Lower leg skin (tissue), 4 donors: Measurements from ENCODE around the gene DQX1. TPM values are rescaled to one million over a fixed set of nuclear protein-coding genes. Genes with fewer than 3 reads are reported as not detected.
A peak's percentile ranks its signal among the peaks of the same experiment; 100 is the strongest.
"Not testable (repeated sequence)": the region's sequence is repeated elsewhere in the genome, so short reads cannot be mapped to it uniquely, and the experiment has no call there.

Source experiments
- DNase-seq, 2 donors: peaks; one replicate each; pipeline ENCODE4 v3.0.0-alpha.2; 2019; ENCODE audit warnings: low spot score in 2 of 2
- H3K4me3 ChIP-seq: fragments of 200-600 bp; sonication (generic); 2 replicates; pipeline ENCODE4 v1.5.1; 2017; ENCODE audit warnings: mild to moderate bottlenecking, low read depth; ENCODE audit not compliant: poor library complexity, severe bottlenecking
- CTCF ChIP-seq, 3 donors: fragments of 450-650 bp; IDR thresholded peaks; one replicate each; pipeline ENCODE4 v1.5.1; 2016; ENCODE audit warnings: antibody characterized with exemption in 3 of 3, mild to moderate bottlenecking in 3 of 3, moderate library complexity in 2 of 3
- POLR2A ChIP-seq, 2 donors: fragments of 450-650 bp; IDR thresholded peaks; one replicate each; pipeline ENCODE4 v1.6.1; 2016 to 2017; ENCODE audit warnings: antibody characterized with exemption in 2 of 2, mild to moderate bottlenecking in 1 of 2, moderate library complexity in 1 of 2
- WGBS, 2 donors: methylation state at CpG; one replicate each; pipeline ENCODE4 v1.1.5; 2018; 5-methylcytosine and 5-hydroxymethylcytosine counted together
- intact Hi-C: fragments of 100-400 bp; cut with DNase I; formaldehyde crosslinking; loops from one replicate; pipeline ENCODE4 v1.15.0; 2023; ENCODE audit warnings: low total_unique reads
- total RNA-seq, 4 donors: library from RNA; depleted of rRNA; stranded (reverse); fragments of >200 nt; gene quantifications; one replicate each; pipeline ENCODE4 v1.1.0, GENCODE V29; 2016

Gene DQX1
- total RNA-seq, 4 donors from 2014 or later: 1.9 to 8.0 (median 6.2) TPM

GRCh38 chr2:74472945-74473258 lies 53.1 kb downstream of the DQX1 start:
- TF ChIP-seq CTCF (IDR thresholded peaks at IDR 0.05) (no peak), POLR2A (IDR thresholded peaks at IDR 0.05) (no peak)
- 14 to 16% methylated on average over 7 of the region's 7 CpGs for WGBS, 2 donors
- H3K4me3 ChIP-seq: no peak overlapping the region
- intact Hi-C loops: no loop called here
- no peak for DNase-seq

DNA sequence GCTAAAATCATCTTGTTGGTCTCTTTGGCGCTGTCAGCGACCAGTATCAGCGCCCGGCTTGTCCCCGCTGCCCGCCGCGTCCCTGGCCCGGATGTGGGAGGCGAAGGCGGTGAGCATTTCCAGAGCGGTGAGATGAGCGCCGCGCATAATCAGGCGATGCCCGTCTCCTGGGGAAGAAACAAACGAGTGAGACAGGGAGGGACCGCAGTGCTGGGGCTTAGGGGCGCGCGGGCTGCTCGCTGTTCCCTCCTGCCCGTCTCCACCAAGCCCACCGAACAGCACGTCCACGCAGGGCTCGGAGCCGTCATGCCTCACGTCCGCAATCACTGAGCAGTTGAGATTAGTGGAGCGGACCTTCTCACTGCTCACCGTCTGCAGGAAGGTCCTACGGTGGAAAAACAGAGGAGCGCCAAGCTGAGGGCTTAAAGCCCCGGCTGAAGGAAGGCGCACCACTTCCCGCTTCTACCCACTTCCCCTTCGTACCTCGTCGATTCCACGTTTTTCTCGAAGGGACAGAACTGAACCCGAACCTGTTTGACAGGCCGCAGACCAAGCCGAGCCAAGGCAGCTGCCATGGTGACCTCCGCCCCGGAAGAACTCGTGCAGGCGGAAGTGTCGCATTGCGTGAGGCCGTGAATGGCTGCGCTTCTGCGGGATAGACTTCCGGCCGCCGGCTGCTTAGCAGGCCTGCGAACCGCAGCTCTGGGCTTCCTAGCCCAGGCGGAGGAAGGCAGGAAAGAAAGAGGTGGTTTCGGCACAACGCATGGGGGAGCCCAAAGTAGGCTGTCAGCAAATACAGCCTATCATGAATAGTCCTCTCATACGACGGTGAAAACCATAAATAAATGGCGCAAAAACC lies 53.7 kb downstream of the DQX1 start, which contains the start of gene MRPL53:
Gene MRPL53 (minus strand): TSS at position 595 of the 859 bp plus-strand sequence. CDS start 20 bp downstream, at position 575.
- peak; percentile 91 to 99 for DNase-seq
- TF ChIP-seq CTCF (IDR thresholded peaks at IDR 0.05) (no peak), POLR2A (IDR thresholded peaks at IDR 0.05) (no peak)
- peak within 1 kb of the TSS; percentile 54 for H3K4me3 ChIP-seq
- intact Hi-C loops: no loop called here
- 1% methylated on average over 66 of the region's 66 CpGs for WGBS, 2 donors

DNA sequence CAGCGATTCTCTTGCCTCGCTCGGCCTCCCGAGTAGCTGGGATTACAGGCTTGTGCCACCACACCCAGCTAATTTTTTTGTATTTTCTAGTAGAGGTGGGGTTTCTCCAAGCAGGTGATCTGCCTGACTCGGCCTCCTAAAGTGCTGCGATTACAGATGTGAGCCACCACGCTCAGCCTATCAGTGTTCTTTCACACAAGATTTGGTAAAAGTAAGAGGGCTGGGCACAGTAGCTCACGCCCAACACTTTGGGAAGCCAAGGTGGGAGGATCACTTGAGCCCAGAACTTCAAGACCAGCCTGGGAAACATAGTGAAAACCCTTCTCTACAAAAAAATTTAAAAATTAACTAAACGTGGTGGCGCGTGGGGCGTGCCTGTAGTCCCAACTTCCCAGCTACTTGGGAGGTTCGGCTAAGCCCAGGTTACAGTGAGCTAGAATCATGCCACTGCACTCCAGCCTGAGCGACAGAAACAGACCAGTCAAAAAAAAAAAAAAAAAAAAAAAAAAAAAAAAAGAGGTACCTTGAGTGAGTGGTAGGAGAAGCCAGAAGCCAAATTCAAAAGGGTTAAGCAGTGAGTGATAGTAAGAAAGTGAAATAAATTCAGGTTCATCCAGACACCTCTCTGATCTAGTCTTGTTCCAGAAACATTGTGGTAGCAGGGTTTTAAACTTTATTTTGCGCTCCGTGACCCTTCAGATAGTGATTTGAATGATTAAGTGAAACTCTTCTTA lies 54.5 kb downstream of the DQX1 start:
- H3K4me3 ChIP-seq: peak overlapping the region; percentile 54
- 48 to 51% methylated on average over 16 of the region's 16 CpGs for WGBS, 2 donors
- TF ChIP-seq POLR2A (IDR thresholded peaks at IDR 0.05): no peak
- no peak for TF ChIP-seq CTCF (IDR thresholded peaks at IDR 0.05)
- DNase-seq: no peak
- intact Hi-C loops: no loop called here

GRCh38 chr2:74470742-74471141 lies 55.3 kb downstream of the DQX1 start:
- DNase-seq, H3K4me3 ChIP-seq, intact Hi-C loops: not testable (repeated sequence)
- 95 to 96% methylated on average over 12 of the region's 12 CpGs for WGBS, 2 donors

Other genes starting within 250 kb of the DQX1 start
- 1 to 10 TPM; 3.0 to 5.6 (median 3.7) TPM for gene SLC4A5, start 182.8 kb downstream of the DQX1 start, total RNA-seq
- 100 to 1,000 TPM in 1 of 4 donors, 10 to 100 TPM in 3; 76.5 to 106 (median 95.8) TPM for gene DCTN1, start 145.9 kb downstream of the DQX1 start, total RNA-seq
- 1 to 10 TPM in 3 of 4 donors, under 1 TPM in 1; 0.34 to 2.4 (median 1.2) TPM for gene C2orf81, start 104.6 kb downstream of the DQX1 start, total RNA-seq
- gene WDR54, start 104.5 kb downstream of the DQX1 start, total RNA-seq: 10 to 100 TPM in 1 of 4 donors, 1 to 10 TPM in 3; 5.5 to 13.3 (median 8.0) TPM
- gene RTKN, start 84.3 kb downstream of the DQX1 start, total RNA-seq: 10 to 100 TPM; 44.9 to 71.8 (median 48.3) TPM
- gene INO80B, start 71.1 kb downstream of the DQX1 start, total RNA-seq: 10 to 100 TPM; 19.3 to 39.6 (median 31.8) TPM
- gene WBP1, start 67.8 kb downstream of the DQX1 start, total RNA-seq: 10 to 100 TPM; 35.9 to 44.9 (median 38.1) TPM
- gene MOGS, start 60.8 kb downstream of the DQX1 start, total RNA-seq: 10 to 100 TPM; 49.5 to 57.4 (median 52.5) TPM
- 10 to 100 TPM; 24.9 to 70.0 (median 29.5) TPM for gene MRPL53, start 53.6 kb downstream of the DQX1 start, total RNA-seq
- 10 to 100 TPM; 11.7 to 16.1 (median 13.4) TPM for gene CCDC142, start 43.2 kb downstream of the DQX1 start, total RNA-seq
- gene TTC31, start 43.1 kb downstream of the DQX1 start, total RNA-seq: 10 to 100 TPM; 18.4 to 26.1 (median 21.9) TPM
- gene LBX2, start 26.6 kb downstream of the DQX1 start, total RNA-seq: 1 to 10 TPM in 1 of 4 donors, under 1 TPM in 1, not detected in 2; 0.55 to 1.2 TPM
- 10 to 100 TPM; 13.3 to 38.4 (median 24.1) TPM for gene PCGF1, start 18.5 kb downstream of the DQX1 start, total RNA-seq
- not detected for gene TLX2, start 11.8 kb downstream of the DQX1 start, total RNA-seq
- gene AUP1, start 3.5 kb upstream of the DQX1 start, total RNA-seq: 100 to 1,000 TPM in 3 of 4 donors, 10 to 100 TPM in 1; 94.0 to 116 (median 112) TPM
- gene HTRA2, start 3.7 kb upstream of the DQX1 start, total RNA-seq: 10 to 100 TPM; 22.6 to 28.6 (median 25.2) TPM
- gene LOXL3, start 27.7 kb upstream of the DQX1 start, total RNA-seq: 1 to 10 TPM in 3 of 4 donors, under 1 TPM in 1; 0.17 to 2.5 (median 1.4) TPM
- 1 to 10 TPM; 3.8 to 7.2 (median 4.7) TPM for gene DOK1, start 28.5 kb upstream of the DQX1 start, total RNA-seq
- 1 to 10 TPM in 1 of 4 donors, under 1 TPM in 2, not detected in 1; 0.38 to 2.7 (median 0.52) TPM for gene M1AP, start 122.1 kb upstream of the DQX1 start, total RNA-seq
- gene SEMA4F, start 128.0 kb upstream of the DQX1 start, total RNA-seq: 1 to 10 TPM; 1.6 to 4.5 (median 3.4) TPM